PFSK-1 (cell line): ENCODE measurements around the gene ARTN.

ENCODE experiments used
- FOXP2 ChIP-seq: optimal IDR thresholded peaks from 2 replicates; pipeline ENCODE3; 2011; ENCODE audit warnings: borderline replicate concordance, control low read depth, inconsistent platforms; ENCODE audit not compliant: insufficient read depth; ENCODE audit errors: extremely low read length, extremely low read depth
- POLR2AphosphoS5 ChIP-seq: IDR thresholded peaks from 2 replicates; pipeline ENCODE4 v1.6.1; 2012; ENCODE audit warnings: low read depth, mild to moderate bottlenecking, control low read depth, low read length, moderate library complexity
- REST ChIP-seq, 2 experiments: IDR thresholded peaks; 2 replicates each; pipeline versions ENCODE4 v1.6.1 to v1.8.0; 2011 to 2012; ENCODE audit warnings: low read depth in 2 of 2, low read length in 2 of 2, control low read depth in 1 of 2, inconsistent platforms in 1 of 2, mild to moderate bottlenecking in 1 of 2, moderate library complexity in 1 of 2; ENCODE audit not compliant: insufficient read depth in 1 of 2
- SIN3A ChIP-seq: IDR thresholded peaks from 2 replicates; pipeline ENCODE4 v1.6.1; 2012; ENCODE audit warnings: mild to moderate bottlenecking, low read length, moderate library complexity, borderline replicate concordance; ENCODE audit not compliant: insufficient read depth

DNA sequence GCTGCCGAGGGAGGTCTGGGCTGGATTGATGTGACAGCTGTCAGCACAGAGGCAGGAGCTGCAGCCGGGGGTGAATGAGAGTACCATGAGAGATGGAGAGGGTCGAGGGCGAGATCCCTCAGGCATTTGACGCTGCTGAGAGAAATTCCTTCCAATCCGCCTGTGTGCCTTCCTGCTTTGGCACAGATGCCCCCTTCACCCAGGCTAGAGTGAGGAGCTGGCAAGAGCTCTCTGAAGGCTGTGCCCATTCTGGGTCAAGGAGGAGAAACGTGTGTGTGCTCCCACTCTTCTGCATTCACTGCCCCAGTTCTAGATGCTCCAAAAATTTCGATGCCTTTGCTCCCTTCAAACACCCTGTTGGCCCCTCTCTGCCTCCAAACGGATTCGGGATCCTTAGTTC lies 4.8 kb downstream of the ARTN start:
- TF ChIP-seq POLR2AphosphoS5, result no peak
- TF ChIP-seq REST (IDR thresholded peaks at IDR 0.05; ENCODE audit: insufficient read depth in 1 of 2, low read depth in 2 of 2, low read length in 2 of 2), result no peak
- TF ChIP-seq FOXP2, result no peak
- no peak for TF ChIP-seq SIN3A
